ENCODE data around the gene ADCY9. TPM values are rescaled to one million over a fixed set of nuclear protein-coding genes. Genes with fewer than 3 reads are reported as not detected.

ADCY9 gene
- total RNA-seq, 1 donor from 2014 or later: 11.4 TPM

DNA sequence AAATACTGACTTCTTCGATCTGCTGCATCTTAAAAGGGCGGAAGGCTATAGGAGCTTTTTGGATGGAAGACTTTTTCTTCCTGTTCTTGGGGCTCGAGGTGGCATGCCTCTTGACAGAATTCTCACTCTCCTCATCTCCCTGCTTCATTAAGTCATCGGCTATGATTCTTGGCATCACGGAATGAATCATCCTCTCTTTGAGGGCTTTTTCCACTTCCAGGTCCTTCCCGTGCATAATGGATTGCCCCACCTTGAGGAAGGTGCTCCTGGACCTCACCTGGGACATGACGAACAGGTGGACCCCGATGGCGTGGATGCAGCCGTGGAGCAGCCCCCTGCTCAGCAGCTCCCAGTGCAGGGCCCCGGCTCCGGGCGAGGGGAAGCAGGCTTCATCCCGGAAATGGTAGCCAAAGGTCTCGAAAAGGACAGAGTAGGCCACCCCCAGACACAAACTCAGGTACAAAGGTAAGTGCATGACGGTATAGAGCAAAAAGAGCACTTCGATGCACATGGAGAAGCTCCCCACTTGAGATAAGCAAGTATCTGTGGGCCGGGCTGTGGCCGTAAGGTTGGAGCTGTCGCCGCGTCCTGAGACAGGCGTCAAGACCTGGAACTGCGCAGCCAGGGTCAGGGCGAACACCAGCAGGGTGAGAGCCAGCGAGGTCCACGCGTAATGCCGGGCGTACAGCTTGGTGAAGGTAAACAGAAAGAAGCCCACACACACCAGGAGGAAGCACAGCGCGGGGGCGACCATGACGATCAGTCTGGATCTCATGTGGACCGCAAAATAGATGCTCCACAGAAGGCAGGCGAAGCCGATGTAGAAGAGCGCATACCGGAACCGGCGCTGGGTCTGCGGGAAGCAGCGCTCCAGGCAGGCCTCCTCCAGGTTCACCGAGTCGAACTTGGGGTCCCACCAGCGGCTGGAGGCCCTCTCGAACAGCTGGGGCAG is 1.7 kb downstream of the ADCY9 start:
- FAIRE-seq: no peak
- Histone ChIP-seq H3K9ac (ENCODE audit: low read length) (no peak overlapping the region), H3K27me3 (ENCODE audit: insufficient read depth, low read length) (no peaks in the 10 kb centered on the region), H2AFZ (ENCODE audit: low read depth, low read length) (peak overlapping the region; percentile 68), H3K79me2 (ENCODE audit: insufficient read depth, low read length) (peaks cover 7% of the 10 kb centered on the region), H4K20me1 (ENCODE audit: insufficient read depth, low read length) (peaks cover 16% of the 10 kb centered on the region), H3K9me3 (ENCODE audit: insufficient read depth, low read depth, low read length) (no peaks in the 10 kb centered on the region), H3K4me2 (ENCODE audit: low read length) (peak overlapping the region; percentile 88), H3K4me1 (ENCODE audit: insufficient read depth, low read length) (peaks cover 18% of the 10 kb centered on the region), H3K27ac (ENCODE audit: low read depth, low read length) (no peak overlapping the region), H3K36me3 (ENCODE audit: insufficient read depth, low read length) (no peaks in the 10 kb centered on the region), H3K4me3 (ENCODE audit: insufficient read depth, low read depth, low read length) (peak overlapping the region; percentile 49)
- H3K9me3 Mint-ChIP-seq (ENCODE audit: unreplicated experiment): no peaks in the 10 kb centered on the region
- H3K4me3 Mint-ChIP-seq (ENCODE audit: unreplicated experiment): peak overlapping the region; percentile 79
- peak overlapping the region; percentile 23 for H3K27ac Mint-ChIP-seq (ENCODE audit: unreplicated experiment)
- H3K27me3 Mint-ChIP-seq (ENCODE audit: low read depth, unreplicated experiment): peaks cover 8% of the 10 kb centered on the region
- DNase-seq (ENCODE audit: low read depth): no peak
- TF ChIP-seq, protein P1, sequence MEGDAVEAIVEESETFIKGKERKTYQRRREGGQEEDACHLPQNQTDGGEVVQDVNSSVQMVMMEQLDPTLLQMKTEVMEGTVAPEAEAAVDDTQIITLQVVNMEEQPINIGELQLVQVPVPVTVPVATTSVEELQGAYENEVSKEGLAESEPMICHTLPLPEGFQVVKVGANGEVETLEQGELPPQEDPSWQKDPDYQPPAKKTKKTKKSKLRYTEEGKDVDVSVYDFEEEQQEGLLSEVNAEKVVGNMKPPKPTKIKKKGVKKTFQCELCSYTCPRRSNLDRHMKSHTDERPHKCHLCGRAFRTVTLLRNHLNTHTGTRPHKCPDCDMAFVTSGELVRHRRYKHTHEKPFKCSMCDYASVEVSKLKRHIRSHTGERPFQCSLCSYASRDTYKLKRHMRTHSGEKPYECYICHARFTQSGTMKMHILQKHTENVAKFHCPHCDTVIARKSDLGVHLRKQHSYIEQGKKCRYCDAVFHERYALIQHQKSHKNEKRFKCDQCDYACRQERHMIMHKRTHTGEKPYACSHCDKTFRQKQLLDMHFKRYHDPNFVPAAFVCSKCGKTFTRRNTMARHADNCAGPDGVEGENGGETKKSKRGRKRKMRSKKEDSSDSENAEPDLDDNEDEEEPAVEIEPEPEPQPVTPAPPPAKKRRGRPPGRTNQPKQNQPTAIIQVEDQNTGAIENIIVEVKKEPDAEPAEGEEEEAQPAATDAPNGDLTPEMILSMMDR (IDR thresholded peaks at IDR 0.05; ENCODE audit: insufficient read depth, low read depth, low read length): no peak
- TF ChIP-seq EZH2 (IDR thresholded peaks at IDR 0.05; ENCODE audit: insufficient read depth, low read length): no peak
- peaks cover 3% of the 10 kb centered on the region for H3K36me3 Mint-ChIP-seq (ENCODE audit: low read depth, unreplicated experiment)
- peaks cover 25% of the 10 kb centered on the region for H3K4me1 Mint-ChIP-seq (ENCODE audit: low read depth, unreplicated experiment)

DNA sequence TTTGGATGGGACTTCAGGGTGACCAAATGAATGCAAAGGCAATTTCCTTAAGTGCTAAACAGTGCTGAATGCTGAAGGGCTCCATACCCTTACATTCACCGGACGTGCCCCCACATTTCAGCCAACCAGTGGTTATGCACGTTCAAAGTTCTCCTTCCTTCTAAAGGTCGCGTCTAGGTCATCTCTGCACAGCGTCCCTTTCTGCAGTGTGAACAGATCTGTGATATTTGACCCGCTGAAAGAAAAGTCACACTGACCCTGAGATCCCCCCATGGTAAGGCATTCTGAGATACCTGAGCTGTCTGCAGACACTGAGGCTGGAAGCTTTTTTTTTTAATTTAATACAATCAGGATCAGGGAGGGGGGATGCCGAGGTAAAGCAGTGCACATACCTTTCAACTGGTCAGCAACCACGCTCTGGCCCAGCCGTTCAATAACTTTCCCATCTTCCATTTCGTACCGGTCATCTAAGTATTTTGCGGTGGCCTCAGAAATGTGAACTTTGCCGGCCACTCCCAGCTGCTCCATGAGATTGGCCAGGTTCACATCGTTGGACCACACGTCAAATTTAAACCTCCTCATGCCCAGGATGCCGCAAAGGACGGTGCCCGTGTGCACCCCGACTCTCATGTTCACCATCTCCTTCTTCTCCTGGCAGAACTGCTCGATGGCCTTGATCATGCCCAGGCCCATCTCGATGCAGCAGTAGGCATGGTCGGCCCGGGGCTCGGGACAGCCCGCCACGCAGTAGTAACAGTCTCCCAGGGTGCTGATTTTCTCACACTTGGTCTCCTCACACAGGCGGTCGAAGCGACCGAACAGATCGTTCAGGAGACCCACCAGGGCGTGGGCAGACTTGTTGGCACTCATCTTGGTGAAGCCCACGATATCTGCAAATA is 2.6 kb downstream of the ADCY9 start:
- peak overlapping the region; percentile 78 for H3K4me3 Mint-ChIP-seq (ENCODE audit: unreplicated experiment)
- H3K27ac Mint-ChIP-seq (ENCODE audit: unreplicated experiment): no peak overlapping the region
- DNase-seq (ENCODE audit: low read depth): no peak
- Histone ChIP-seq H3K9me3 (ENCODE audit: insufficient read depth, low read depth, low read length) (no peaks in the 10 kb centered on the region), H3K4me2 (ENCODE audit: low read length) (peak overlapping the region; percentile 79), H3K4me3 (ENCODE audit: insufficient read depth, low read depth, low read length) (no peak overlapping the region), H2AFZ (ENCODE audit: low read depth, low read length) (no peak overlapping the region), H3K27me3 (ENCODE audit: insufficient read depth, low read length) (no peaks in the 10 kb centered on the region), H3K27ac (ENCODE audit: low read depth, low read length) (no peak overlapping the region), H3K4me1 (ENCODE audit: insufficient read depth, low read length) (peaks cover 21% of the 10 kb centered on the region), H3K9ac (ENCODE audit: low read length) (no peak overlapping the region), H3K79me2 (ENCODE audit: insufficient read depth, low read length) (peaks cover 10% of the 10 kb centered on the region), H3K36me3 (ENCODE audit: insufficient read depth, low read length) (no peaks in the 10 kb centered on the region), H4K20me1 (ENCODE audit: insufficient read depth, low read length) (peaks cover 18% of the 10 kb centered on the region)
- TF ChIP-seq, protein P1 (IDR thresholded peaks at IDR 0.05; ENCODE audit: insufficient read depth, low read depth, low read length): no peak
- no peak for TF ChIP-seq EZH2 (IDR thresholded peaks at IDR 0.05; ENCODE audit: insufficient read depth, low read length)
- FAIRE-seq: no peak
- peaks cover 29% of the 10 kb centered on the region for H3K4me1 Mint-ChIP-seq (ENCODE audit: low read depth, unreplicated experiment)
- peaks cover 8% of the 10 kb centered on the region for H3K27me3 Mint-ChIP-seq (ENCODE audit: low read depth, unreplicated experiment)
- no peaks in the 10 kb centered on the region for H3K9me3 Mint-ChIP-seq (ENCODE audit: unreplicated experiment)
- H3K36me3 Mint-ChIP-seq (ENCODE audit: low read depth, unreplicated experiment): peaks cover 6% of the 10 kb centered on the region

Measured in astrocyte (in vitro differentiated cells and primary cell).